HS-5 (cell line): ENCODE measurements around the gene CIBAR2.

Experiments used
- DNase-seq: peaks from one replicate; pipeline ENCODE4 v3.0.0-alpha.2; 2012; ENCODE audit warnings: low read depth

The CIBAR2 gene

GRCh38 chr16:85144026-85144915 lies 32.0 kb upstream of the CIBAR2 start:
- no peak for DNase-seq

- DNase-seq, result no peak
Observed at GRCh38 chr16:85142771-85143211, 30.5 kb upstream of the CIBAR2 start.

- no peak for DNase-seq
Observed at GRCh38 chr16:85142129-85142513, 29.8 kb upstream of the CIBAR2 start.

- no peak for DNase-seq
Observed at GRCh38 chr16:85141491-85142128, 29.3 kb upstream of the CIBAR2 start.

GRCh38 chr16:85140455-85141012 lies 28.3 kb upstream of the CIBAR2 start:
- DNase-seq, result no peak

- DNase-seq, result no peak
Observed at GRCh38 chr16:85139881-85140339, 27.6 kb upstream of the CIBAR2 start.

GRCh38 chr16:85138825-85139627 lies 26.8 kb upstream of the CIBAR2 start:
- no peak for DNase-seq

GRCh38 chr16:85138073-85138824 lies 26.0 kb upstream of the CIBAR2 start:
- DNase-seq, result no peak

- DNase-seq, result no peak
Observed at GRCh38 chr16:85137323-85138072, 25.2 kb upstream of the CIBAR2 start.

- no peak for DNase-seq
Observed at GRCh38 chr16:85136702-85137322, 24.5 kb upstream of the CIBAR2 start.

- DNase-seq, result no peak
Observed at GRCh38 chr16:85136213-85136701, 24.0 kb upstream of the CIBAR2 start.

GRCh38 chr16:85134789-85135142 lies 22.5 kb upstream of the CIBAR2 start:
- DNase-seq, result no peak

GRCh38 chr16:85134076-85134788 lies 22.0 kb upstream of the CIBAR2 start:
- no peak for DNase-seq

- no peak for DNase-seq
Observed at GRCh38 chr16:85133290-85133599, 21.0 kb upstream of the CIBAR2 start.

- no peak for DNase-seq
Observed at GRCh38 chr16:85132456-85133289, 20.4 kb upstream of the CIBAR2 start.

GRCh38 chr16:85130705-85131028 lies 18.4 kb upstream of the CIBAR2 start:
- no peak for DNase-seq

- DNase-seq, result no peak
Observed at GRCh38 chr16:85129876-85130704, 17.8 kb upstream of the CIBAR2 start.
